ENCODE results near the gene DMGDH.

- TF ChIP-seq FOS (IDR thresholded peaks at IDR 0.05; ENCODE audit: borderline replicate concordance, insufficient read depth, low read length) (no peak), CTCF (IDR thresholded peaks at IDR 0.05; ENCODE audit: extremely low read depth in 1 of 2, insufficient read depth in 1 of 2, low read depth in 1 of 2, low read length in 2 of 2) (no peak), POLR2A (IDR thresholded peaks at IDR 0.05; ENCODE audit: low read depth, low read length) (no peak), JUN (IDR thresholded peaks at IDR 0.05; ENCODE audit: borderline replicate concordance, insufficient read depth, insufficient read length, low read depth) (no peak), POLR2AphosphoS5 (IDR thresholded peaks at IDR 0.05; ENCODE audit: insufficient read depth, low read depth, low read length) (no peak), EZH2 (IDR thresholded peaks at IDR 0.05; ENCODE audit: borderline replicate concordance, low read depth, low read length, severe bottlenecking) (no peak), MAX (IDR thresholded peaks at IDR 0.05; ENCODE audit: insufficient read depth, insufficient read length) (no peak)
Observed at GRCh38 chr5:79014631-79015030, 54.8 kb downstream of the DMGDH start.
